GM21526 (cell line): ENCODE results near the gene STIP1.

ENCODE experiments used
- ATAC-seq: cut with Tn5 transposase; IDR thresholded peaks from one replicate; pipeline ENCODE4 v1.9.1; 2021; ENCODE audit warnings: moderate library complexity; ENCODE audit not compliant: unreplicated experiment, low FRiP score

The STIP1 gene

DNA sequence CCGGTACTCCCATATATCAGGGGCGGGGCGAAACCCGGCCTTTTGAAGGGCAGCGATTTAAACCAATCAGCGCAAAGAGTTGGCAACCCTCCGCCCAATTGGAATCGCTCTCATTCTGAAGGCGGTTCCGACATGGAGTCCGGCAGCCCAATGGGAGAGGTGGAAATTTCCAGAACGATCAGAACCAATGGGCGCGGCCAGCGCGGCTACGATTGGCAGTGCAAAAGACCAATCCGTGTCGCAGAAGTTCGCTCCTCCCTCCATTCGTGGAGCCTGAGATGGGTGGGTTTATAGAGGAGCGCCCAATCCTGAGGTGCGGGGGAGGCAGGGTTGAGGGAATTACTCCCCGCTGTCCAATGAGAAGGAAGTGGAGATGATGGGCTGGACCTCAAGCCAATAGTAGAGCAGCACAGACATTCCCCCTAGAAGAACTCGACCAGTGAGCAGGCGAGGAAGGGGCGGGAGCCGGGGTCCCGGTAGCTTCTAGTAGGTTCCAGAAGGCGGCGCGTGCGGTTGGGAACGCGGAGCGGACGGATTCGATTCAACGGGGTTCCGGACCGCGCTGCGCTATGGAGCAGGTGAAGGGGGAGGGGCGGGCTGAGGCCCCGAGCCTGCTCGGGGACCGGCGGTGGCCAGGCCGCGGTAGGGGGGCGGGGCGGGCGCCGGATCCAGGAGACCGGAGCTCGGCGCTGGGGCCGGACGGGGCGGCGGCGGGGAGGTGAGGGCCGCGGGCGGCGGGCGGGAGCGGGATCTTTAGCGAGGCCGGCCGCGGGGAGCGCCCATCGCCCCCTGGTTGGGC, at the start of gene STIP1:
Gene STIP1, plus strand, starts transcription at position 479 of the 799 bp plus-strand sequence. Its CDS starts 91 bp downstream, at position 570.
- peak; percentile 78 for ATAC-seq

GRCh38 chr11:64136765-64137441, 49.1 kb upstream of the STIP1 start:
- ATAC-seq, result no peak

DNA sequence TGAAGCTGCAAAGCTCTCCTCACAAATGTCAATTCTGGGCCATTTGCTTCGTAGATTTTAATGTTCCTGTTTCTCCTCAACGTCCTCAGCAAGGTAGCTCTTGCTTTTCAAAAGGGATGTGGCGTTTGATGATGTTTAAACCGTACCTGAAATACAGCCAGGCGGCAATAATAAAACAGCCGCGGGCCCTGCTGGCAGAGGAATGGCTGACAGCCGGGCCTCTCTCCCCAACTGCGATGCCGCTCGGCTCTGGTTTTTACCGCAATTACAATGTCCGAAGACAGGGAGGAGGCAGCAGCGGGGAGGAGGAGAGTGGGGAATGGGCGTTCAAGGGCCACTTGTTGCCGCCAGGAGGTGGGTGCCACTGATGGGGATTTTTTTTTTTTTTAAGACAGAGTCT, 47.6 kb upstream of the STIP1 start:
- ATAC-seq, result no peak

DNA sequence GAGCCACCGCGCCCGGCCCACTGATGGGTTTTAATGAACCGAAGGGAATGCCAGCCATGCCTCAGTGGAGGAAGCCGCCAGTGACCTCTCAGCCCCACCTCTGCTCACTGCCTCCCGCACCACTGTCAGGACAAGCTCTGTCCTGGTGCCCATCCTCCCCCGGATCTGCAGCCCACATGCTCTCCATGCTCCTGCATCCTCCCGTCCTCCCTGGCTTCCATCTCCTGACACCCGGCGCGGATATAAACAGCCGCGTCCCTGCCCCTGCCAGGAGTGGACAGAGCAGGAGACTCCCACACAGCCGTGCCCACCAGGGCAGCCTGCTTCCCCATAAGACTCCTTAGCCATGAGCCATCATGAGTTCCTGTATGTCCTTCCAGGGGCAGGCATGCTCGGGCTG, 46.9 kb upstream of the STIP1 start:
- no peak for ATAC-seq

DNA sequence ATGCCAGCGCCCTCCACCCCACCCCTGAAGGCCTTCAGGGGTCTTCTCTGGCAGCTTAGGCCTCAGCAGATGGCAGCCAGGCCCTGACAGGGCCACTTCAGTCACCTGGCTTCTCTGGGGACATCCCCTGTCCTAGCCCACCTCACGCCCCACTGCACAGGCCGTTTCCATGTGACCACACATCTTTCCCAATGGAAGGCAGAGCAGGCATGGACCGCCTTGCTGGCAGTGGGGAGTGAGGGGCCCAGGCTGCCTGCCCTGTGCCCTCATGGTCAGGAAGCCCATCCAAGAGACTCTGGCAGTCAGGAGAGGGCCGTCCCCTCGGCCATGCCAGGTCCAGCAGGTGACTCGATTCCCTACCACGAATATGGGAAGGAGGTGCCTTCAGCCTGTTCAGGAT, 45.9 kb upstream of the STIP1 start:
- ATAC-seq, result no peak

DNA sequence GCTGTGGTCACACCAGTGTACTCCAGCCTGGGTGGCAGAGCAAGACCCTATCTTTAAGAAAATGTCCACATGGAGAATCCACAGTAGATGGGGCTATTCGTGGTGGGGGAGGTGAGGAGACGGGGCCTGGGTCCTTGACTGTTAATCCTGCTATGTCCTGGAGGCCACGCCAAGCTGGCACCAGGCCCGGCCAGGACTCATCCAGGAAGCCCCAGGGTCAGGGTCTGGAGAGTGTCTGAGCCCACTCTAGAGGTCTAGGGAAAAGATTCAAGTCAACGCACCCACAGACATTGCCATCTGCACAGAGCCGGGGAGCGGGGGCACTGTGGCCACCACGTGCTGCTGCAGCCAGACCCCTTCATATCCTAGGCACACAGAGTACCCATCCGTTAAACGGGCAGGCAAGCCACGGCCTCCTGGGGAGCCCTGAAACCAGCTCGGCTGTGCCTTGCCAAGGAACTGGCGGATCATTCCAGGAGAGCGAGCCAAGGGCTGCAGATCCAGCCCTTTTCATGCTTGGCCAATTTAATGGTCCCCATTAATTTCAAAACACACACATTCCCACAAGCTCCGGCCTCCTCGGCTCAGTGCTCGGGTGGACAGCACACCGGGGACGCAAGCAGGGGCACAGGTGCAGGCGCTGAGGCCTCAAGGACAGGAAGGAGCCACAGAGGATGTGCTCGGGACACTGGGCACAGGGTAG, 44.7 kb upstream of the STIP1 start:
- ATAC-seq, result no peak

DNA sequence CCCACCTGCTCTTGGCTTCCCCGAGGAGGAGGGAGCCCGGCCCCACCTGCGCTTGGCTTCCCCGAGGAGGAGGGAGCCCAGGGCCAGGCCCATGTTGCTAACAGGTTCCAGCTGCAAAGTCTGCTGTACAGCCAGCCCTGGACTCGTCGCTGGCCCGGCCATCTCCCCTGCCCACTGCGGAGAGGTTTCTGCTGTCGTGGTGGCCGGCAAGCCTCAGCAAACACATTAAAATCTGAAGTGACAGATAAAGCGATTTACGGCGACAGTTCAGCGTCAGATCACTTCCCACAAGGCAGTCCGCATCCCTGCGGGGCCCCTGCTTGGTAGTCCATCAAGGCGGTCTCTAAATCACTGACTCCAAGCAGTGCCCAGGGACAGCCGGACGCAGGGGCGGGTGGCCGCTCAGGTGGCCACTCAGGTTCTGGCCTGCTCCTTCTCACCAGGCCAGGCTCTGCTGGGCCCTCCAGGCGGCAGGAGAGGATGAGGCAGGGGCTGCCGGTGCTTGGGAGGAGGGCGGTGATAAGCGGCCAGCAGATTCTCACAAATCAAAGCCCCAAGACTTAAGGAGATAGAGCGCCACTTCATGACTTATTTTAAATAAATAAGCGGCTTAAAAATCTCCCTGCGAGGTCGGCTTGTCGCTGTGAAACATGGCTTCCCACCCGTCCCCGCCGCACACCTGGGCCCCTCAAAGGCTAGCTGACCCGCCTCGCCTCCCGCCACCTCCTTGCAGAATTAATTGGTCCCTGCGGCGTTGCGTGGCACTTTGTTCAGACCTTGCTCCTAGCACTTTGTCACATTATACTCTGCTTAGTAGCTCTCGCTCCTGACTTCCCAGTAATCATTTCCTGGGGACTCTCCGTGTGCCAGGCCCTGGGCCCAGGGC, 41.1 kb upstream of the STIP1 start:
- ATAC-seq, result no peak

GRCh38 chr11:64146036-64146955, 39.7 kb upstream of the STIP1 start:
- no peak for ATAC-seq

GRCh38 chr11:64148226-64148916, 37.6 kb upstream of the STIP1 start:
- ATAC-seq, result no peak

DNA sequence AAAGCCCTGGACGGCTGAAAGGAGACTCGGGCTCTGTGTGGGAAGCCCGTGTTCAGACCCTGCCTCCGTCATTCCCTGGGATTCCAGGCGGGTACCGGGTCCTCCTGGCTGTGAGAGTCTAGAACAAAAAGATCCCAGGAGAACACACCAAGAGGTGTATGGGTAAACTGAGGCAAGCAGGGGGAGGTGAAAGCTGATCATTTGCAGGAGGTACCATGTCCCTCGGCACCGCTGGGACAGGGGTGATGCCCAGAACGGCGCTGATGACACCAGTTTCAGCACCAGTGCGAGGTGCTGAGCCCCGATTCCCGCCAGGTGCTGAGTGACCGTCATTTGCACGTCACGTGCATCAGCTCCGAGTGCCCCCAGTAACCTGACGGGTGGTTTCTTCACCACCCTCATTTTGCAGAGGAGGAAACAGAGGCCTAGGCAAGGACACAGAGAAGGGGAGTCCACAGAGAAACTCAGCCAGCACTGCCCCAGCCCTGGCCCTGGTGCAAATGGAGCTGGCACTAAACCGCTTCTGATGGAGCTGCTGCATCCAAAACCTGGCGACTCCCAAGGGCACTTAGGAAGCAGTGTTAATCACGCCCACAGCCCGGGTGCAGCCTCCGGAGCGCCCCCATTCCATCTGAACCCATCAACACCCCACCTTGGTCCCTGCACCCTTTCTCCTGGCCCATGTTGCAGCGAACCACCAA, 36.9 kb upstream of the STIP1 start:
- no peak for ATAC-seq

- no peak for ATAC-seq
Observed at GRCh38 chr11:64150051-64150450, 35.9 kb upstream of the STIP1 start.

- ATAC-seq, result no peak
Observed at GRCh38 chr11:64150481-64151239, 35.3 kb upstream of the STIP1 start.

- ATAC-seq, result no peak
Observed at GRCh38 chr11:64151337-64151736, 34.6 kb upstream of the STIP1 start.

DNA sequence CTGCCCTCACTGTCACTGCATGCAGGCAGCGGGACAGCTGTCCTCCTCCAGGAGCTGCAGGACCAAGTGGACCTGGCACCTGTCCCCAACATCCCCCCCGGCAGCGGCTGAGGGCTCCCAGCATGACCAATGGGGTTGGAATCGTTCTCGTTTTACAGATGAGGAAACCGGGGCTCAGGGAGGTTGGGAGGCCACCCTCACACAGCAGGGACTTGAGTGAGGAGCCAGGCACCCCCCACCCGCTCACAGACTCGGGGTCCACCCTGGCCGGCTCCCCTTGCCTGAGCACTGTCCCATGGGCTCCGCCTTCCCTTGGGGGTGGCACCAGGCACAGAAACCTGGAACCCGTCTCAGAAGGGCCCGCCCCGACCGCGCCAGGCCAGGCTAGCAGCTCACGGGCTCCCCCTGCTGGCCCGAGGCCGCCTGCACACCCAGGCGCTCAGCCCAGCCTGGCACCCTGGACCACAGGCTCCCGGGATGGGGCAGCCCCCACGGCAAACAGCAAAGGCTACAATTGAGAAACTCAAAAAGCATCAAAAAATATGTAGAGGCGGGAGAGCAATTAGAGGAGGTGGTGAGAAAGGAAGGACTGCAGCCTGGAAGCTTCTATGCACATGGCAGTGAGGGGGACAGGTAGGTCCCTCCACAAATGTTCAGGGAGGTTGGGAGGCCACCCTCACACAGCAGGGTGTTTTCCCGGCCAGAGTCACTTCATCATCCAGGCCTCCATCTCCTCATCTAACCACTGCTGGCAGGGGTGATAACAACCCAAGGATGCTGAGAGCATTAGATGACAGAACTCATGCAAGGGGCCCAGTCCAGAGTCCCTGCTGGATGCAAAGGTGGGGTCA, 32.9 kb upstream of the STIP1 start:
- ATAC-seq, result no peak

GRCh38 chr11:64153812-64154211, 32.2 kb upstream of the STIP1 start:
- ATAC-seq, result no peak

DNA sequence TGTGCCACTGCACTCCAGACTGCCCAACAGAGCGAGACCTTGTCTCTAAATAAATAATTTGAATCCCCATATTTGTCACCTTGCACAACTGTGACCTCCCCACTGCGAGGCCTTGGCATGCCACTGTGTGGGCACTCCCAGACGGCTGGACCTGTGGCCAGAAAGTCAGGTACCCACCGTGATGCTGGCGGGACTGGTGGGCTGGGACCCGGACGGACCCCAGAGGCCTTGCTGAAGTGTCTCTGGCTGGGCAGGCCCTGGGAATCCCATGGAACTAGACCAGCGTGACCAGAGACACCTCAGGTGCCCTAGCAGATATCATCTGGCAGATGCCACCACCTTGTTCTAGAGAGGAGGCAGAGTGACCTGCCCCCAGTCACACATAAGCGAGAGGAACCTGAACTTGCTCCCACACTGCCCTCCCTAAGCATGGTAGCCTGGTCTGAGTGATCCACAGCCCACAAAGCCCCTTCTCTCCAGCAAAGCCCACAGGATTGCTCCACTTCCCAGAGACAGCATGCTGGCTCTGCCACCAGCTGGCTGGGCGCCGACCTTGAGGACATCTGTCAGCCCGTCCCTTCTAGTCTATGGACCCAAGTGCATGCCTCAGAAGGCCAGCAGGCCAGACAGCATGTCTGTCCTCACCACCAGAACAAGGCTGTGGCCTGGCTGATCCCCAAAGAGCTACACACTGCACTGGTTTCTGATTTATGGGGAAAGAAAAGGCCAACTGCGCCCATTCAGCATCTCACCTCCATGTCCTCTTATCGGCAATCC, 29.5 kb upstream of the STIP1 start:
- ATAC-seq, result no peak
